HUES48 (cell line): ENCODE measurements around the gene MSL3.

Experiments
- H3K27ac ChIP-seq: one replicate; pipeline ENCODE4 v1.7.0; 2013; ENCODE audit warnings: low read depth, low read length, inconsistent platforms
- H3K27me3 ChIP-seq: 2 replicates; pipeline ENCODE4 v1.6.1; 2013; ENCODE audit warnings: mild to moderate bottlenecking, low read length; ENCODE audit not compliant: control insufficient read depth, insufficient read depth
- H3K36me3 ChIP-seq: 2 replicates; pipeline ENCODE4 v1.6.1; 2013; ENCODE audit warnings: low read length; ENCODE audit not compliant: control insufficient read depth, insufficient read depth
- H3K4me1 ChIP-seq: 2 replicates; pipeline ENCODE4 v1.6.1; 2013; ENCODE audit warnings: mild to moderate bottlenecking, low read length; ENCODE audit not compliant: control insufficient read depth, insufficient read depth
- H3K4me3 ChIP-seq: 2 replicates; pipeline ENCODE4 v1.5.1; 2013; ENCODE audit warnings: mild to moderate bottlenecking, low read depth, low read length
- H3K9ac ChIP-seq: 2 replicates; pipeline ENCODE4 v1.6.1; 2013; ENCODE audit warnings: mild to moderate bottlenecking, low read depth, low read length, moderate library complexity
- H3K9me3 ChIP-seq: 2 replicates; pipeline ENCODE4 v1.6.1; 2013; ENCODE audit warnings: low read length; ENCODE audit not compliant: control insufficient read depth, insufficient read depth

Gene MSL3

GRCh38 chrX:11786862-11787261 is 28.8 kb downstream of the MSL3 start:
- Histone ChIP-seq H3K4me1 (no peaks in the 10 kb centered on the region), H3K4me3 (no peak overlapping the region), H3K36me3 (no peaks in the 10 kb centered on the region)

GRCh38 chrX:11787564-11787963 is 29.5 kb downstream of the MSL3 start:
- no peak overlapping the region for H3K9ac ChIP-seq
- no peaks in the 10 kb centered on the region for H3K27me3 ChIP-seq
- no peaks in the 10 kb centered on the region for H3K4me1 ChIP-seq
- H3K4me3 ChIP-seq, result no peak overlapping the region
- no peak overlapping the region for H3K27ac ChIP-seq
- H3K9me3 ChIP-seq, result no peaks in the 10 kb centered on the region
- no peaks in the 10 kb centered on the region for H3K36me3 ChIP-seq

More at GRCh38 chrX:11786862-11787261, 28.8 kb downstream of the MSL3 start:
- Histone ChIP-seq H3K9me3 (no peaks in the 10 kb centered on the region), H3K27ac (no peak overlapping the region), H3K27me3 (no peaks in the 10 kb centered on the region), H3K9ac (no peak overlapping the region)

GRCh38 chrX:11789809-11790208 is 31.8 kb downstream of the MSL3 start:
- Histone ChIP-seq H3K4me1 (peaks cover 8% of the 10 kb centered on the region; the same call in 1 of the 2 replicates), H3K4me3 (no peak overlapping the region)

GRCh38 chrX:11791090-11791489 is 33.1 kb downstream of the MSL3 start:
- Histone ChIP-seq H3K4me3 (no peak overlapping the region), H3K36me3 (no peaks in the 10 kb centered on the region), H3K27me3 (no peaks in the 10 kb centered on the region), H3K4me1 (peaks cover 8% of the 10 kb centered on the region; the same call in 1 of the 2 replicates), H3K27ac (no peak overlapping the region), H3K9me3 (no peaks in the 10 kb centered on the region), H3K9ac (no peak overlapping the region)

More at GRCh38 chrX:11789809-11790208, 31.8 kb downstream of the MSL3 start:
- H3K9me3 ChIP-seq, result no peaks in the 10 kb centered on the region
- no peak overlapping the region for H3K27ac ChIP-seq
- H3K36me3 ChIP-seq, result no peaks in the 10 kb centered on the region
- H3K27me3 ChIP-seq, result no peaks in the 10 kb centered on the region
- no peak overlapping the region for H3K9ac ChIP-seq

GRCh38 chrX:11791537-11791936 is 33.5 kb downstream of the MSL3 start:
- no peaks in the 10 kb centered on the region for H3K36me3 ChIP-seq
- H3K4me1 ChIP-seq, result peaks cover 8% of the 10 kb centered on the region; the same call in 1 of the 2 replicates
- no peak overlapping the region for H3K4me3 ChIP-seq
- no peaks in the 10 kb centered on the region for H3K9me3 ChIP-seq
- no peak overlapping the region for H3K27ac ChIP-seq
- H3K27me3 ChIP-seq, result no peaks in the 10 kb centered on the region
- H3K9ac ChIP-seq, result no peak overlapping the region

- no peak overlapping the region for H3K4me3 ChIP-seq
- no peaks in the 10 kb centered on the region for H3K27me3 ChIP-seq
- H3K36me3 ChIP-seq, result no peaks in the 10 kb centered on the region
- no peak overlapping the region for H3K27ac ChIP-seq
- H3K9ac ChIP-seq, result no peak overlapping the region
- no peaks in the 10 kb centered on the region for H3K9me3 ChIP-seq
- H3K4me1 ChIP-seq, result peaks cover 8% of the 10 kb centered on the region; the same call in 1 of the 2 replicates
These were observed 34.7 kb downstream of the MSL3 start for GRCh38 chrX:11792461-11793421.

- Histone ChIP-seq H3K4me1 (peaks cover 8% of the 10 kb centered on the region; the same call in 1 of the 2 replicates), H3K27me3 (no peaks in the 10 kb centered on the region), H3K9me3 (no peaks in the 10 kb centered on the region), H3K27ac (no peak overlapping the region), H3K36me3 (no peaks in the 10 kb centered on the region), H3K9ac (no peak overlapping the region), H3K4me3 (no peak overlapping the region)
These were observed 35.7 kb downstream of the MSL3 start for GRCh38 chrX:11793734-11794133.

GRCh38 chrX:11813341-11813740 is 55.3 kb downstream of the MSL3 start:
- Histone ChIP-seq H3K9me3 (no peaks in the 10 kb centered on the region), H3K27me3 (no peaks in the 10 kb centered on the region), H3K4me3 (no peak overlapping the region), H3K36me3 (no peaks in the 10 kb centered on the region), H3K27ac (no peak overlapping the region), H3K4me1 (no peaks in the 10 kb centered on the region), H3K9ac (no peak overlapping the region)
